ENCODE measurements around the gene CEP128. TPM values are rescaled to one million over a fixed set of nuclear protein-coding genes. Genes with fewer than 3 reads are reported as not detected.

The CEP128 gene
- total RNA-seq, 1 experiment from 2014 or later = 12.0 TPM

- TF ChIP-seq ZNF263 (CRISPR knock-in tag; IDR thresholded peaks at IDR 0.05; ENCODE audit: low read depth) (no peak), IRF1 (CRISPR knock-in tag; IDR thresholded peaks at IDR 0.05) (no peak), ZNF232 (CRISPR knock-in tag; IDR thresholded peaks at IDR 0.05) (no peak), ESRRA (CRISPR knock-in tag; IDR thresholded peaks at IDR 0.05; ENCODE audit: borderline replicate concordance) (no peak), ZNF219 (CRISPR knock-in tag; IDR thresholded peaks at IDR 0.05; ENCODE audit: borderline replicate concordance) (no peak), CREB1 (CRISPR knock-in tag; IDR thresholded peaks at IDR 0.05) (no peak), ZNF416 (CRISPR knock-in tag; IDR thresholded peaks at IDR 0.05) (no peak)
Observed at GRCh38 chr14:80575763-80576162, 365.8 kb downstream of the CEP128 start (continued).

DNA sequence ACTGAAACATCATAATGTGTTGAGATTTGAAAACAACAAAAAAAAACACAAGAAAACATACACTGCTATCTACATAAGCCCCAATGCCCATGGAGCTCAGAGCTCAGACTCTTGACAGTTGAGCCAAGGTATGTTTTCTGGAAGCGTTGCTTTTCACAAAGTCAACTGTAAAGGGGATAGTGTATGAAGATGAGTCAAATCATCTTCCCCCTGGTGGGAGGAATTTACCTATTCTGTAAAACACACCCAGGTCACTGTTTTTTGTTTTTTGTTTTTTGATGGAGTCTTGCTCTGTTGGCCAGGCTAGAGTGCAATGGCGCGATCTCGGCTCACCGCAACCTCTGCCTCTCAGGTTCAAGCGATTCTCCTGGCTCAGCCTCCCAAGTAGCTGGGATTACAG, 368.9 kb downstream of the CEP128 start:
- CTCF ChIA-PET = interaction anchor here (0.6 to 0.7 kb wide), 2 partner anchors 1121 to 1966 kb away, joined by 3 read pairs; no protein-coding TSS in a partner anchor
- TF ChIP-seq CREM (CRISPR knock-in tag; IDR thresholded peaks at IDR 0.05) (no peak), ZNF138 (CRISPR knock-in tag; conservative IDR thresholded peaks at IDR 0.05) (no peak), IRF2 (CRISPR knock-in tag; IDR thresholded peaks at IDR 0.05; ENCODE audit: borderline replicate concordance, low read depth) (no peak), ZNF671 (CRISPR knock-in tag; IDR thresholded peaks at IDR 0.05) (no peak), FOXJ3 (CRISPR knock-in tag; IDR thresholded peaks at IDR 0.05; ENCODE audit: borderline replicate concordance) (no peak), ELF4 (CRISPR knock-in tag; IDR thresholded peaks at IDR 0.05; ENCODE audit: low read depth) (no peak)
- no peak for DNase-seq (ENCODE audit: low spot score)
- Mint-ChIP-seq H3K27me3 (ENCODE audit: low read depth) (no peaks in the 10 kb centered on the region), H3K4me3 (no peak overlapping the region), H3K9me3 (no peaks in the 10 kb centered on the region), H3K4me1 (0 out of 2 replicates have a peak, but pooled peaks cover 9% of the 10 kb centered on the region), H3K36me3 (no peaks in the 10 kb centered on the region), H3K27ac (no peak overlapping the region)
- POLR2A ChIA-PET = no interaction called here
- ATAC-seq = no peak

DNA sequence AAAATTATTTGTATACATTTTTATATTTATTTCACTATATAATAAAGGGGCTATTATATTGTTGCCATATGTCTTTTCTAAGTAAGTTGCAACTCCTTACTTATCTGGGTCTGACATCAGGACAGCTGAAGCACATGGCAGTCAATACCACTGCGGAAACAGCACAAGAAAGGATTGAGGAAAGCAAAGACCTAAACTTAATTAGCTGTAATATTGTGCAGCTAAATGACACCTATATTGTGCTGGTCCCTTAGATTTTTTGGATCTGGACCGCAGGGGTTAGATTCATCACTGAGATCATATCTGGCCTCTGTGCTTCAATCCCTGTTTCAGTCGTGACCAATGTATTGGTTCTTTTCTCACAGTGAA, 370.6 kb downstream of the CEP128 start:
- Mint-ChIP-seq H3K4me1 (peaks cover 7% of the 10 kb centered on the region; the same call in 1 of the 2 replicates), H3K4me3 (no peak overlapping the region), H3K27ac (no peak overlapping the region), H3K9me3 (no peaks in the 10 kb centered on the region), H3K27me3 (ENCODE audit: low read depth) (no peaks in the 10 kb centered on the region), H3K36me3 (no peaks in the 10 kb centered on the region)
- TF ChIP-seq ATF1 (CRISPR knock-in tag; IDR thresholded peaks at IDR 0.05) = no peak
- no peak for TF ChIP-seq NFATC4 (CRISPR knock-in tag; IDR thresholded peaks at IDR 0.05)
- no peak for TF ChIP-seq IRF2 (CRISPR knock-in tag; IDR thresholded peaks at IDR 0.05; ENCODE audit: borderline replicate concordance, low read depth)
- TF ChIP-seq, protein P1, sequence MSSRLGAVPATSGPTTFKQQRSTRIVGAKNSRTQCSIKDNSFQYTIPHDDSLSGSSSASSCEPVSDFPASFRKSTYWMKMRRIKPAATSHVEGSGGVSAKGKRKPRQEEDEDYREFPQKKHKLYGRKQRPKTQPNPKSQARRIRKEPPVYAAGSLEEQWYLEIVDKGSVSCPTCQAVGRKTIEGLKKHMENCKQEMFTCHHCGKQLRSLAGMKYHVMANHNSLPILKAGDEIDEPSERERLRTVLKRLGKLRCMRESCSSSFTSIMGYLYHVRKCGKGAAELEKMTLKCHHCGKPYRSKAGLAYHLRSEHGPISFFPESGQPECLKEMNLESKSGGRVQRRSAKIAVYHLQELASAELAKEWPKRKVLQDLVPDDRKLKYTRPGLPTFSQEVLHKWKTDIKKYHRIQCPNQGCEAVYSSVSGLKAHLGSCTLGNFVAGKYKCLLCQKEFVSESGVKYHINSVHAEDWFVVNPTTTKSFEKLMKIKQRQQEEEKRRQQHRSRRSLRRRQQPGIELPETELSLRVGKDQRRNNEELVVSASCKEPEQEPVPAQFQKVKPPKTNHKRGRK (CRISPR knock-in tag; IDR thresholded peaks at IDR 0.05; ENCODE audit: borderline replicate concordance) = no peak
- TF ChIP-seq EMX1 (CRISPR knock-in tag; IDR thresholded peaks at IDR 0.05) = no peak
- TF ChIP-seq, protein P2, sequence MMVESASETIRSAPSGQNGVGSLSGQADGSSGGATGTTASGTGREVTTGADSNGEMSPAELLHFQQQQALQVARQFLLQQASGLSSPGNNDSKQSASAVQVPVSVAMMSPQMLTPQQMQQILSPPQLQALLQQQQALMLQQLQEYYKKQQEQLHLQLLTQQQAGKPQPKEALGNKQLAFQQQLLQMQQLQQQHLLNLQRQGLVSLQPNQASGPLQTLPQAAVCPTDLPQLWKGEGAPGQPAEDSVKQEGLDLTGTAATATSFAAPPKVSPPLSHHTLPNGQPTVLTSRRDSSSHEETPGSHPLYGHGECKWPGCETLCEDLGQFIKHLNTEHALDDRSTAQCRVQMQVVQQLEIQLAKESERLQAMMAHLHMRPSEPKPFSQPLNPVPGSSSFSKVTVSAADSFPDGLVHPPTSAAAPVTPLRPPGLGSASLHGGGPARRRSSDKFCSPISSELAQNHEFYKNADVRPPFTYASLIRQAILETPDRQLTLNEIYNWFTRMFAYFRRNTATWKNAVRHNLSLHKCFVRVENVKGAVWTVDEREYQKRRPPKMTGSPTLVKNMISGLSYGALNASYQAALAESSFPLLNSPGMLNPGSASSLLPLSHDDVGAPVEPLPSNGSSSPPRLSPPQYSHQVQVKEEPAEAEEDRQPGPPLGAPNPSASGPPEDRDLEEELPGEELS (CRISPR knock-in tag; IDR thresholded peaks at IDR 0.05) = no peak
- no peak for TF ChIP-seq JAZF1 (CRISPR knock-in tag; IDR thresholded peaks at IDR 0.05)
- POLR2A ChIA-PET = no interaction called here
- DNase-seq (ENCODE audit: low spot score) = no peak
- ATAC-seq = no peak
- CTCF ChIA-PET = no interaction called here

Data from WTC11 (cell line).